ENCODE data around the gene TOP1.
A peak's percentile ranks its signal among the peaks of the same experiment; 100 is the strongest.

The TOP1 gene

DNA sequence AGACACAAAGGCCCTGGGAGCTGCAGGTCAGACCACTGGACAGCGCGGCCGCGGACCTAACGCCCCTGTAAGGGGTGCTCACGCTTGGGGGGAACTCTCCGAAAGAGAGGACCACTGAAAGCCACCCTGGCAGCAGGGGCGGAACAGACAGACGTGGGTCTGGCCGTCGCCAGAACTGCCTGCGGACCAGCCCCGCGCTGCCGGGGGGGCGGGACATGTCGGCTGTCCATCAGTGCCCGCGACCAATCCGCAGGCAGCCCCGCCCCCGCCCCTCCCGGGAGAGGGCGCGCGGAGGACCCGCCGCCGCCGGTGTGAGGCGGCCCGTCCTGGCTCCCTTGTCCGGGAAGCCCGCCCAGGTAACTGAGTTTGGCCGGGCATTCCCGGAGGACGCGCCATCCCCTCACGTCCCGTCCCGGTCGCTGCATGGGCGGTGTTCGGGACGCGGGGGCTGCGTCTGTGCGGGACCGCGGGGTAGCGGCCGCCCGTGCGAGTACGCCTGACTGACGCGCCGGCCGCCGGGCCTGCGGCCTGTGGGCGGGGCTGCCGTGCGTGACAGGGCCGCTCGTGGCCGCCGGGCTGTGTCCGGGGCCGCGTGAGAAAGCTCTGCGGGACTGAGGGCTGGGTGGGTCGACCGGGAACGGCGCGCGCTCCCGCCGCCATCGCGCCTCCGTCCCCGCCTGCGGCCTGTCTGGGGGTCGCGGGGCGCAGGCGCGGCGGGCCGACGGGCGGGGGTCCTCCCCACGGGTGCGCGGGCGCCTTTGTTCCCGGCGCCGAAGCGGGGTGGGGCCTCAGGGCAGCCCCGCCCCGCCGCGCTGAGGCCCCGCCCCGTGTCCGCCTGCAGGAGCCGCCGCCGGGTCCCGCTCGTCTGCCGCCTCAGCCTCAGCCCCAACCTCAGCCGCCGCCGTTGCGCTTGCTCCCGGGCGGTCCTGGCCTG is 108.3 kb downstream of the TOP1 start, which contains the start of gene PLCG1:
Gene PLCG1, plus strand, starts transcription at position 864 of the 934 bp plus-strand sequence. CDS start 99 bp downstream, outside the sequence.
- DNase-seq (ENCODE audit: low read depth): no peak
- peak within 1 kb of the TSS; percentile 64 for H3K4me3 ChIP-seq (ENCODE audit: low read depth, low read length)

DNA sequence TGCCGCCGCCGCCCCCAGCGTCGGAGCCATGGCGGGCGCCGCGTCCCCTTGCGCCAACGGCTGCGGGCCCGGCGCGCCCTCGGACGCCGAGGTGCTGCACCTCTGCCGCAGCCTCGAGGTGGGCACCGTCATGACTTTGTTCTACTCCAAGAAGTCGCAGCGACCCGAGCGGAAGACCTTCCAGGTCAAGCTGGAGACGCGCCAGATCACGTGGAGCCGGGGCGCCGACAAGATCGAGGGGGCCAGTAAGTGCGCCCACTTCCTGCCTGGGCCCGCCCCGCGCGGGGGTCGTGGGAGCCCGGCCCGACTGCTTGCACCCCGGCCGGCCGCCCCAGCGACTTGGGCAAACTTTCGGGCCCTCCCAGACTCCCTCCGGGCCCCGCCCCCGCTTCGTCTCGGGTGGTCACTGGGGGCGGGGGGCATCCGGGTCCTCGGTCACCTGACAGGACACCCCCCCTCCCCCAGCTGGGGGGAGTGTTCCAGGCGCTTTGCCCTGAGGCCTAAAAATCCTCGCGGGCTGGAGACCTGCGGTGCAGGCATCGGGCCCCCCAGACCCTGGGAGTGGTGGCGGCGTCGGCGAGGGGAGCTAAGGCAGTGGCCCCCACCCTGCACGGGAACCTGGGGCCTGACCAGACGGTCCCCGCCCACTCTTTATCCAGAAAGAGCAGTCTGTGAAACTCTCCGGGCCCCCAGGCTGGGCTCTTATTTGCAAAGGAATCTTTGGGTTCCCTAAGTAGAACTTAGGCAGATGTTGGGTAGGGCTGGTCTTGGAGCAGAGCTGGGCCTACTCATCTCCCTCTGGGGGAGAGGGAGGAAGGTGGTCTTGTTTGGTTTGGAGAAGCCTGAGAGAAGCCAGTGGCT is 109.2 kb downstream of the TOP1 start:
- H3K4me3 ChIP-seq (ENCODE audit: low read depth, low read length): peak overlapping the region; percentile 64
- no peak for DNase-seq (ENCODE audit: low read depth)

DNA sequence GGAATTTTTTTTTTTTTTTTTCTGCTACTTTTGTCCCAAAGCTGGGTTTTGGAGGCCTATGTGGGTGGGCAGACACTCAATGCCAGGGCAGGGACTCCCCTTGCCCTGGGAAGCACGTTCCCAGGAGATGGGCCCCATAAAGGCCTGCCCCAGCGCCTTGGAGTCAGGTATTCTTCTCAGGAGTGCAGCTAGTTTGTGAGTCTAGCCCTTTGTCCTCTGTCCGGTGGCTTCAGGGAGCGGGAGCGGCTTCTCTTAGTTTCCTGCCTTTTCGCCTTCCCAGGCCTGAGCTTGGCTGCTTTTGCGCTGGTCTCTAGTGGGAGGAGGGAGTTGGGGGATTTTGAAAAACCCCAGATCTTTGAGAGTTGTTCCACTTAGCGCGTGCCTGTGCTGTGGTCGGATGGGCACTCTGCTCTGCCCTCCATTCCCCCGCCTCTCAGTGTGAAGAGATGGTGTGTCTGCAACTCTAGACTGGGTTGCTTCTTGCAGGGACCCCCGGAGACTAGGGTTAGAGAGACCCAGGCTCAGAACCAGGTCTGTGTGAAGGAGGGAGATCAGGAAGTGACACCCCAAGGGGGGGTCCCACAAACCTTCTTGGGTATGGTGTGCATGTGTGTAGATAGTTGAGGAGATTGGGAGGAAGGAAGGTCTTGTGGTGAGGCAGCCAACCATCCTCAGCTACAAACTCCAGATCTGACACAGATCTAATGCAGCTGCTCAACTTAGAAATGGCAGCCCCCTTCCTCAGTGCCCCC is 110.0 kb downstream of the TOP1 start:
- H3K4me3 ChIP-seq (ENCODE audit: low read depth, low read length): peak overlapping the region; percentile 64
- no peak for DNase-seq (ENCODE audit: low read depth)

DNA sequence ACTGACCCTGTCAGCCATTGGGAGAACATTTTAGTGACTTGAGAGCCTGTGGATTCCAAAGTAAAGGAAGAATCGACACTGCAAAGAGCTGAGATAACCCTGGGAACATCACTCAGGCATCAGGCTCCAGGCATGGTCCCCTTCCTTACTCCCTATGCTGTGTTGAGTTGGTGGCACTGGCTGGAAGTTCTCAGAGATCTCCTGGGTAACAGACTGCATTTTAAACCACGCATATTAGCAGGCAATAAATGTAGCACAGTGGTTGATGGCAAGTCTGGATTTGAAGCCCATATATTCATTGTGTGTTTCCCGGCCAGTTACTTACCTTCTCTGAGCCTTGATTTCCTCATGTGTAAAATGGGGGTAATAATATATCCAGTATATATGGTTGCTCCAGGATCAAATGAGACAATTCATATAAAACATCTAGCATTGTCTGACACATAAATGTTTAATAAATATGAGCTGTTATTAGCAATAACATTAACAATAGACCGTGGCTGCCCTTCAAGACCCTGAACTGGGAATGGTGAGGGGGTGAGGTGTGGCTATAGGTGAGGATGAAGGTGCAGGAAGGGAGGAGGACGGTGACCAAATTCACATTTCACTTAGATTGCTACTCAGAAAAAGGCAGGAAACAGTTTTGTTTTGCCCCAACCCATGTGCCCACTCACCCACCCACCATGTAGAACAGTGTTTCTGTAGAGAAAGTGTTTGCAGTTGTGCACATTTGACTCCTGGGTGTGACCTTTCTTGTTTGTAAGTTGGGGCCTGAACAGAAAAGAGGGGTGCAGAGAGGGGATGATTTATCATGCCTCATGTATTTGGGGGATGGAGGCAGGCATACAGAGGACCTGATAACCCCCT is 110.8 kb downstream of the TOP1 start:
- H3K4me3 ChIP-seq (ENCODE audit: low read depth, low read length): peak overlapping the region; percentile 64
- no peak for DNase-seq (ENCODE audit: low read depth)

DNA sequence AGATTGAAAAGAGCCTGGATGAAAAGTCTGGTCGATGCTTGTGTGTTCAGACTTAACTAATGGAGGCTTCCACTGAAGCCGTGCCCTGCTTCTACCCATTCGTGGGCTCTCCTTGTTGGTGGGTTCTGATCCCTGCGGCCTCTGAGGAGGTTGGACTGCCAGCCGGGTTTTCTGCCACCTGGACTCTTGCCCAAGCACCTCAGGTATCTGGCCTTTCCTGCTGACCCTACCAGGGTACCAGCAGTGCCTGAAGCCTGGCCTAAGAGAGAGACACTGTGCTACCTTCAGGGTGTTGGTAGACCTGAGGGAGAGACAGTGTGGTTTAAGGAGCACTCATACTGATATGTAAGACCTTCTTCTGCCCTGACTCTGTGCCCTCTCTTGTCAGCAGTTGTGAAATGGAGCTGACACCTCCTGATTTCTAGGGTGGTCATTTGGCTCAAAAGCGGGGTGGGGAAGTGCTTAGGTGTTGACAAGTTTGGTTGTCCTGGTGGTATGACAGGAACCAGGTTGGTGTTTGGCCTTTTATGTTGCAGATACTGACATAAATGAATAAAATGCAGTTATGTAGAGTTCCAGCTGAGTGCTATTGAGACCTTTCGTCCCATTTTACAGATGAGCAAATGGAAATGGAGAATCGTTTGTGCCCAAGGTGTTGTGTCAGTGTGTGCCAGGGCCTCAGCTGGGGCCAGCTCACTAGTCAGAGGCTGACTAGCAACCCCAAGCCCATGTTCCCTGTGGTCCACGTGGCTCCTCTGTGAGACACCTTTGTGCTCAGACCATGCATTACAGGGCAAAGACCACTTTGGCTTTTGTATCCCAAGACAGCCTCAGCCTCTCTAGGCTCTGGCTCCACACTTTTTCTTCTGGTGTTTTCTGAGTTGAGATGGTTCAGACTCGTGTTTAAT is 111.9 kb downstream of the TOP1 start:
- H3K4me3 ChIP-seq (ENCODE audit: low read depth, low read length): no peak overlapping the region
- no peak for DNase-seq (ENCODE audit: low read depth)

DNA sequence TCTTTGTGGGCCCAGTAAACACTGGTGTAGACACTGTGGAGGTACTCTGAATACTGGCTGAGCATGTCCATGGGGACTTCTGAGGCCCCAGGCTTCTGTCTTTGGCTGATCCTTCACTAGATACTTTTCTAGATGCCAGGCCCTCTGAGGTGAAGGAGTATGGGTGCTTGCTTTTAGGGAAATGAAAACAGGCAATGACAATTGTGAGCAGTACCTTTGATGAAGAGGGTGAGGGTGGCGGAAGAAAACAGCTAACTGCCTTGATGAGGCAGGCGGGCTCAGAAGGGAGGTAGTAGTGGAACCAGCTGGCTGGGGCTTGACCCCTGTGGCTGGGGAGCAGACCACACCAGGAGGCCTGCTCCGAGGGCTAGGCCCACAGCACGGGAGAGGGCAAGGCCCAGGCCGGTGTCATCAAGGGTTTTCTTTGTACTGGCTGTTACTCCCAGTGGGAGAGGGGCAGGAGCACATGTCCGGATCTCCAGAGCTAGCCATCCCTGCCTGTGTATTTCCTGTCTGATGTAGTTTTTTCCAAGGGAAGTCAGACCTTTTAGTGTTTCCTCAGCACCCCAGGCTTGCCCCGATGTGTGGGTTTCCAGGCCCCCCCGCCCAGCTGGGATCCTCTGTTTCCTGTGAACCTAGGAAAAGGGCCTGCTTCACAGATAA is 112.7 kb downstream of the TOP1 start:
- DNase-seq (ENCODE audit: low read depth): no peak
- H3K4me3 ChIP-seq (ENCODE audit: low read depth, low read length): no peak overlapping the region

DNA sequence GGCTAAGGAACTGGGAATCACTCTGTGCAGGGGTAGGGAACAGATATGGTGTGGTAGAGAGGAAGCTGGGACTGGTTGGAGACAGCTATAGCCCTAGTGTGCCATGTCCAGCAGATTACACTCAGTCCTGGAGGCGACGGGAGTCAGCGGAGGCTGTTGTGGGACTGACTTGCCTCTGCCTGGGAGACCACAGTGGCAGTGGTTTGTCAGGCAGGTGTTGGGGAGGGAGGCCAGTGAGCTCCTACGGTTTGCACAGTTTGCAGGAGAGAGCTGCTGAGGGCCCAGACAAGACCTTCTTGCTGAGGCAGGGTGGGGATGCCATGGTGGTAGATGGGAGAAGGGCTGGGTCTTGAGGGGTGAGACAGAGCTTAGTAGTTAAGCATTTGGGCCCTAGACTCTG is 113.6 kb downstream of the TOP1 start:
- no peak overlapping the region for H3K4me3 ChIP-seq (ENCODE audit: low read depth, low read length)
- DNase-seq (ENCODE audit: low read depth): no peak

DNA sequence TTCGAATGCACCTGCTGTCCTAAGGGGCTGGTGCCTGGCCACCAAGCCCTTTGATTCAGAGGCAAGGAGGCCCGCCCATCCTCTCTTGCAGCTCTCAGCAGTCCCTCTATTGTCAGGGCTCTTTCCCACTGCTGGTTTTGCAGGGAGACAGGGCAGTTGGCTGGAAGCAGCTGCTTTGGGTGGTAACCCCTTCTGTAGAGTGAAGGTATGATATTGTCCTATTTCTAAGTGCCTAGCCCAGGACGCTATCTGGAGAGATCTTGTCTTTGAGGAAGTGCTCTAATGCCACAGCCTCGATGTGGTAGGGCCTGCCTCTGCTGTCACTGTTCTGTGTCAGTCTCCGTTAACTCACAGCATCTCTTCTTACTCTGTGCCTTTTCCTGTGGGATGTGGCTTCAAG is 114.3 kb downstream of the TOP1 start:
- no peak overlapping the region for H3K4me3 ChIP-seq (ENCODE audit: low read depth, low read length)
- DNase-seq (ENCODE audit: low read depth): no peak

DNA sequence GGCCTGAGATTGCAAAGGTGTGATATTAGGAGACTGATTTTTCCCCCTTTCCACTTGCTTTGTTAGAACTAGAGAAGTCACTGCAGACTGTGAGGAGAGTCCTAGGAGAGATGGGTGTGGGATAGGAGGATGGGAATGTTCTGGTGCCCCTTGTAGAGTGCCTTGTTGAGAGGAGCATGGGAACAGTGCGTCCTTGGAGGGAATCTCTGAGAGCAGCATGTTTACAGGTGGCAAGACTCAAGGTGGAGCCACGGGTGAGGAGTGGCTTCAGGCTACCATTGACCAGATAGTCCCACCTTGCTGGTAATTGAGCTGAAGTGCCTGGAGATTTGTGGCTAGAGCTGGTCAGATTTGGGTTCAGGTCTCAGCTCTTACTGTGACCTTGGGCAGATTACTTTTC is 114.7 kb downstream of the TOP1 start:
- DNase-seq (ENCODE audit: low read depth): no peak
- H3K4me3 ChIP-seq (ENCODE audit: low read depth, low read length): no peak overlapping the region

DNA sequence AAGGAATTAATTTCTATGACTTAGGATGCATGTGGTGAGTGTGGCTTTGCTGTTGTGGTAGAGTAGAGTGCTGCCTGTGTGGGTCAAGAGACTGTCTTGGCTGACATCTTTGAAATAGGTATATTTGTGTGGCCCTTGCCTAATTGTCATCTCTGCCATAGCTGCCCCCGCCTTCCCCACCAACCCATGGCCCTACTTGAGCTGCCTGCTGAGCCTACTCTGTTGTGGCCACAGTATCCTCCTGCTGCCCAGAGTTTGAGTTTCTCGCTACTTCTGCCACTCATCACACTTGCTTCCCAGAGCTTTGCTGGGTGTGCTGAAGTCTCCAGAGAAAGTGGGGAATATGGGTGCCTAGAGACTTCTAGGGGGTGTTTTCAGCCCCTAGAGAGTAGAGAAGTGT is 116.7 kb downstream of the TOP1 start:
- no peak for DNase-seq (ENCODE audit: low read depth)
- no peak overlapping the region for H3K4me3 ChIP-seq (ENCODE audit: low read depth, low read length)

DNA sequence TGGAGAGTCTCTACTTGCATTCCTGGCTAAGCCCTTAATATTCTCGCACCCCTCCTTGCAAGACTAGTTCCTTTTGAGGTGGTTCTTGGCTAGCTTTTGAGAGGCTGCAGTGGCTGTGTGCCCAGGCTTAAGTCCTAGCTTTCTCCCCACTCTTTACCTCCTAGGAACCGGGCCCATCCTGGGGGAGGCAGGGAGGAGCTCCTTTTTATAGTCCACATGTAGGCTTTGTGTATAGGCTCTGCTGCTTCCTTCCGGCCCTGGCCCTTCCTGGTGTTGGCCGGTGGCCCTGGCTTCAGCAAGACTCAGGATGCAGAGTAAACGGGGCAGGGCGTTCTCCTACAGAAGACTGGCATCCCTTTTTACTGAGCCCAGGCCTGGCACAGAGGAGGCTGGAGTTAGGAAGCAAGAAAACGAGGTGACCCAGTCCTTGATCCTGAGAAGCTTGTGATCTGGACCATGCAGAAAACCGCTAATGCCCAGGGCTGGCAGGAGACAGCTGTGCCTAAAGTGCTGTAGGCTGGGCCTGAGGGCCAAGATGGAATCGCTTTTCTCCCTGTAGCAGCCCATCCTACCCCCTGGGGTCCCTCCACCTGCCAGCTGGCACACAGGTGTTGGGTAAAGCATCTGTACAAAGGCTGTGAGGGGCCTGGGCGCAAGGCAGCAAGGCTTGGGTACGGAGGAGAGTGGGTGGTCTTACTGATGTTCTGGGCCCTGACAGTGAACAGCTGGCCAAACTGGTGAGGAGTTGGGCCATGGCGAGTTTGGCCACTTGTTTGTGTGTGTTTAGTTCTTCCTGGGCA is 117.4 kb downstream of the TOP1 start:
- no peak for DNase-seq (ENCODE audit: low read depth)
- H3K4me3 ChIP-seq (ENCODE audit: low read depth, low read length): no peak overlapping the region

DNA sequence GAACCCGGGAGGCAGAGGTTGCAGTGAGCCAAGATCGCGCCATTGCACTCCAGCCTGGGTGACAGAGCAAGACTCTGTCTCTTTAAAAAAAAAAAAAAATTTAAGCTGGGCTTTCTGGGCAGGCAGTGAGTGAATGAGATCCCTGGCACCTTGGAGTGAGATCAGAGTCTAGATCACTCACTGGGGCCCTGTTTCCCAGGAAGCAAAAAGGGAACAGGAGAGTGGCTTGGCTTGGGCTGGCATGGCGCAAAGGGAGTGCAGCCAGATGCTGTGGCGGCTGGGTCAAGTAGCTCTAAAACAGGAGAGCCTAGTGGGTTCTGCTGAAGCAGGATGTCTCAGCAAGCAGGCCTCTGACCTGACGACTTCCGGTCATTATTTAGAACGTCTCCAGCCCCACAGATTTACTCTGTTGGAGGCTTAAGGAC is 119.2 kb downstream of the TOP1 start:
- no peak for DNase-seq (ENCODE audit: low read depth)
- no peak overlapping the region for H3K4me3 ChIP-seq (ENCODE audit: low read depth, low read length)

DNA sequence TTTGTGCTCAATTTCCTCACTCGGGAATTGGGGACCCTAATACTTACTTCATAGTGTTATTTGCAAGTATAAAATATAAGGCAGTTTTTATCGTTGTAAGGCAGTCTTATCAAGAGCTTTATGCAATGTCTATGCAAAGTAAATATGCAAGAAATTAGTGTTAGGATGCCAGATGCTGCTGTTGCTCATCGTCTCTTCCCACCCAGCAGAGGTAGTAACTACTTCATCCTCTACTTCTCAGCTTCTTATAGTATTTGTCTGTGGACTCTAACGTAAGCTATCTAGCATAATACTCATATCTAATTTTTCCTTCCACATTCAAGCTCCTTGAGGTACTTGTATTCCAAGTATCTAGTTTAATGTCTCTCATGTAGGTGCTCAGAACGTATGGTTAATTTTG is 120.3 kb downstream of the TOP1 start:
- H3K4me3 ChIP-seq (ENCODE audit: low read depth, low read length): no peak overlapping the region
- no peak for DNase-seq (ENCODE audit: low read depth)

DNA sequence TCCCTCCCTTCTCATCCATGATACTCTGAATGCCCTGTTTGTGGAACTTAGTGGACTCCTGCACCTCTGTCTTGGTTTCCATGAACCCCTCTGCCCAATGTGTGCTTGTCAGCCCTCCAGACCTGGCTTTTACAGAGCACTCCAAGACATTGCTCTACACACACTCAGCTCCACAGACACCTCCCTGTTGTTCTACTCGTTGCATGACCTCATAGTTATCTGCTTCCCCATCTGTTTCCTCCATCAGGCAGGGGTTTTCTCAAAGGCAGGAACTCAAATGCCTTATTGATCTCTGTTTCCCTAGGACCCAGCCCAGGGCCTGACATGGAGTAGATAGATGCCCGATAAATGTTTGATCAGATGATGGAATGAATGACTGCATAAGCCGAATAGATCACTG is 122.0 kb downstream of the TOP1 start:
- H3K4me3 ChIP-seq (ENCODE audit: low read depth, low read length): no peak overlapping the region
- no peak for DNase-seq (ENCODE audit: low read depth)

DNA sequence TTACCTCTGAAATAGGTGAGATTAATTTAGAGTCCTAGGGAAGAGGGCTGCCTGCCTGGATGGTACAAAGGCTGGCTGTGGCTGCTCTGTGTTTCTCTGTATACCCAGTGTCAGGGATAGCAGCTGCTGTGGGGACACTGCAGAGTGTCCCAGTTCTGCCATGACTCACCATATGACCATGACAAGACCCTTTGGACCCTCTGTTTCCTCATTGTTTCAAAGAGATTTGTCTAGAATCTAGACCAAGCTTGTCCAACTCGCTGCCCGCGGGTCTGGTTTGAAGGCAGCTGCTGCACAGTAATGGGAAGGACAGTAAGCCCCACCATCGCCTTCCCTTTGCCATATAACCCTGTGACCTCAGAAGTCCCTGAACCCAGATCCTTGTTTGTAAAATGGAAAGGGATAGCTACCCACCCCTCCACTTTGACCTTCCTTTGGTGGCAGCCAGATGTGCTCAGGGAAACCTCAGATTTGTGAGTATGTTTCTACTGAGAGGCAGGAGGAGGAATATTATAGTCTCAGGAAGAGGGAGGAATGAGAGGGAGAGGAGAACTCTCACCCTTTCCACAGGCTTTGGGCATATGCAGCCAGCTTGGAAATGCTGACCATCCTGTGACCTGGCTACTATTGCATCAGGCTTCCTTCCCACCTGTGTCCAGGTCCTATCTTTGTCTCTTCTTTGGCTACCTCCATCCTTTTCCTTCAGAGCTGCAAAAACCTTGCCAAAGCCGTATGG is 122.7 kb downstream of the TOP1 start:
- DNase-seq (ENCODE audit: low read depth): no peak
- H3K4me3 ChIP-seq (ENCODE audit: low read depth, low read length): no peak overlapping the region
